Cardiac septum (tissue), 1 donor: Measurements from ENCODE around the gene CMPK2. TPM values are rescaled to one million over a fixed set of nuclear protein-coding genes. Genes with fewer than 3 reads are reported as not detected.

Source experiments
- DNase-seq: peaks from one replicate; pipeline ENCODE4 v3.0.0-alpha.2; 2020; ENCODE audit warnings: low spot score
- intact Hi-C: fragments of 100-400 bp; cut with DNase I; formaldehyde crosslinking; loops from one replicate; pipeline ENCODE4 v1.14.0; 2022
- total RNA-seq: library from RNA; stranded (reverse); fragmentation: NEBNext Ultra II Directional; extraction: Animal tissue kit (Norgen Biotek cat#: 25700); gene quantifications from one replicate; pipeline ENCODE4 v1.2.1, GENCODE V29; 2021
- donor health status: DM: no; HTN: no; CAD: no.

Gene CMPK2
- total RNA-seq, 1 donor from 2014 or later = 5.5 TPM

DNA sequence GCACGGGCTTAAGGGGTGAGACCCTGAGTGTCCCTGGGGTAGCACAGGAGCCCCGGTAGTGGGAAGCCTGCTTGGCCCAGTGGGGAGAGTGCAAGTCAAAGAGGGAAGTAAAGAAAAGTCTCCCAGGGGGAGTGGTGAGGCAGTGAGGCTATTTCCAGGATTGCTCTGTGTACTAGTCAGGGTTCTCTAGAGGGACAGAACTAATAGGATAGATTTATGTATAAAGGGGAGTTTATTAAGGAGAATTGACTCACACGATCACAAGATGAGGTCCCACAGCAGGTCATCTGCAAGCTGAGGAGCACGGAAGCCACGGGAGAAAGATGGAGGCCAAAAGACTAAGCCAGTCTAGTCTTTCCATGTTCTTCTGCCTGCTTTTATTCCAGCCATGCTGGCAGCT, 45.5 kb downstream of the CMPK2 start:
- no peak for DNase-seq

DNA sequence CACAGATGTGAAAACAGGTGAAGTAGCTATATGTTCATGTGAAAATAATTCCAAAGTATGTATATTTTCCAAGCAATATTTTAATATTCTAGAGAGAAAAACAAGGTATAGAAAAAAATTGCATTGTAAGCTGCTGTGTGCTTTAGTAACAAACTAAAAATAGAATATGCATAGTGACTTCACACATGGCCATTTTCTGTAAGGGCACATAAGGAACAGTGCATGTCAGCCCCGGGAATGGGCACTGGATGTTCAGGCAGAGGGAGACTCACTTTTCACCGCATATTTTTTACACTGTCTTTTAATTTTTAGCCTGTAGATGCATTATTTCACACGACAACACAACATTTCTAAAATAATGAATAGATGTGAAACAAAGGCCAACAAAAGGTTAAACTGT, 46.0 kb downstream of the CMPK2 start:
- intact Hi-C loops = no loop called here

More for the DNA sequence above, 45.5 kb downstream of the CMPK2 start:
- intact Hi-C loops = no loop called here

DNA sequence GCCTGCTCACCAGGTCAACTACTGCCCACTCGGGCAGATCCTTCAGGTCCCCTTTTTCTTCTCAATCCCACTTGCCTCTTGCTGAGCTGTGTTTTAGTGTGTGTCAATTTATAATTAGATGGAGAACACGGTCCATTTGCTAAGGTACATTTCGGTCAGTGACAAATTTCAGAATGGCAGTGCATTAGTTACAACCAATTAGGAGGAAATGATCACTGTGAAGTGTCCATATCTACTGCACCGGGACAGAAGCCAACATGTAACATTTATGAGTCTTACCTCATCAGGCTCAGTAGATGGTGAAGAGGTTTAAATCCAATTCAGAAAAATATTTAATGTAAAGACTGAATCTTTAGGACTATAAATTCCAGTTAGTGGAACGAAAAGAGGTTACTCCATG, 47.7 kb downstream of the CMPK2 start:
- no peak for DNase-seq
- intact Hi-C loops = no loop called here

More for the DNA sequence above, 46.0 kb downstream of the CMPK2 start:
- DNase-seq = no peak

DNA sequence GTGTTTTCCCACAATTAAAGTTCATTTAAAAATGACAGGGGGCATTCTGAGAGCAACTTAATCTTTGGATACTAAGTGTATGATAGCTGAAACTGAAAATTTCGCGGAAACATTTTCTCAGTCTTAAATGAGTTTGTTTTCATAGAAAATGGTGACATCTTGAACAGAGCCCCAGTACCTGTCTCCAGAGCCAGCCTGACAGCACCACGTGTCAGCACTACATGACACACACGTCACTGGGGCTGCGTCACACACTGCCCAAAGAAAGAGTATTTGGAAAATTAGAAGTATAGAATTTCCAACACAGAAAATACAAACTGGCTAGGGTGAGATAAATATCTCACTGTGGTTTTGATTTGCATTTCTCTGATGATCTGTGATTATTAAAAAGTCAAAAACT, 50.8 kb downstream of the CMPK2 start:
- intact Hi-C loops = no loop called here
- DNase-seq = no peak

DNA sequence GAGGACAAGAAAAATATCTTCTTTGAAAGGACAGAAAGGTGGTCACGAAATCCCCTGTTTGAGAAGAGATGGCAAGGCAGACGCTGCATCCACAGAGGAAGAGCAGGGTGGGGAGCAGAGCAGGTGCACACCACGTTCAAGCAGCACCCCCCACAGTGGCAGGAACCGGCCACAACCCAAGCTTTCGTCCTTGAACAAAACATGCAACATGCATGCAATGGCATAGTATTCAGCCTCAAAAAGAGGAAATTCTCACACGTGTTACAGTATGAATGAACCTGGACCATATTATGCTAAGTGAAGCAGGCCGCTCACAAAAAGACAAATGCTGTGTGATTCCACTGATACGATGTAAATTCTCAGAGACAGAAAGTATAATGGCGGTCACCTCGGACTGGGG, 51.4 kb downstream of the CMPK2 start:
- no peak for DNase-seq

DNA sequence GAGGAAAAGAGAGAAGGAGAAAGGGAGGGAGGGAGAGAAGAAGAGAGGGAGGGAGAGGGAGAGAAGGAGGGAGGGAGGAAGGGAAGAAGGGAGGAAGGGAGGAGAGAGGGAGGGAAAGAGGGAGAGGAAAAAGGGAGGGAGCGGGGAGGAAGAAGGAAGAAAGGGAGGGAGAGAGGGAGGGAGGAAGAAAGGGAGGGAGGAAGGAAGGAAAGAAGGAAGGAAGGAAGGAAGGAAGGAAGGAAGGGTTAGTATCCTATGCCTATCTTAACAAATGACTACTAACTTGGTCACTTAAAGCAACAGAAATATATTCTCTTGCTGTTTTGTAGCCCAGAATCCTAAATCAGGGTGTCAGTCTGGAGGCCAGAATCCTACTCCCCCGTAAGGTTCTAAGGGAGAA, 52.1 kb downstream of the CMPK2 start:
- DNase-seq = no peak
- intact Hi-C loops = no loop called here

More for the DNA sequence above, 51.4 kb downstream of the CMPK2 start:
- intact Hi-C loops = no loop called here

DNA sequence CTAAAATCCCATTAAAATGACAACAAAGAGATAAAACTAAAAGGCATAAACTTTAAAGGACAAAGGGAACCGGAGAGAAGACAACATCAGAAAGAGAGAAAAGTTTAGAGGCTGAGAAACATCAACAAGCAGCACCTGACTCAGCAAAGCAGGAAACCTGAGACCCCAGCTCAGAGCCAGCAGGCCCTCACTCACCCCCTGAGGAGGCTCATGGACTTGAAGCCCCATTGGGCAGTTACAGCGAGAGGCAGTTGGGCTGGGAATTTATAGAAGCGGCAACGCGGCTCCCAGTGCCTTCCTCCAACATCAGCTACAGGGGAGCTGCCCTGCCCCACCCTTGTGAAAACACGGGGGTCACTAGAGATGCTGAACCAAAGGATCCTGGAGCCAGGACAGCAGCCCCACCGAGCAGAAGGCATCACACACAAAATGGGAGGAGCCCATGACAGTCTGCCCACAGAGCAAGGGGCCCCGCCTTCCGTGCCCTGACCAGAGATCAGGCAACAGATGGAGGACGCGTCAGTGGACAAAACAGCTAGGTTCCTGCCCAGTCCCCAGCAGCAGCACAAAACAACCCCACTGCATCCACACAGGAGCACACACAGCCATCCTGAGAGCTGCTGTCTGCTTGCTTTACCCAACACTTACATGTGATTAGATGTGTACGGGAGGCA, 52.7 kb downstream of the CMPK2 start:
- DNase-seq = no peak
- intact Hi-C loops = no loop called here

DNA sequence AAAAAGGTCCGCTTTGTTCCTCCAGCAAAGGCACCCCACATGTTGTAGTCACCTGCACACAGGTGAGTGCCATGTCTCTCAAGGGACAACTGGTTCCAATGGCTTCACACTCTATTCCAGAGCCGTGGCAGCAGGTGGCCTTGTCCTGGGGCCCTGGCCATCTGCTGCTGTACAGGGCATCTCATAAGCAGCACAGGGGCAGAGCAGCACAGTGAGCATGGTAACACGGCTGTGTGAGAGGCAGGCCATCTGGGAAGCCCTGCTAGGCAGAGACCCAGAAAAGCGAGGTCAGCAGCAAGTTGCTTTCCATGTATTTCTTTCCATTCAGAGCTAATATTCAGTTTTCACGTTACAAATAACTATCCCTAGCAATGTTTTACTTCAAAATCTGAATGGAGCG, 54.7 kb downstream of the CMPK2 start:
- intact Hi-C loops = no loop called here
- DNase-seq = no peak

DNA sequence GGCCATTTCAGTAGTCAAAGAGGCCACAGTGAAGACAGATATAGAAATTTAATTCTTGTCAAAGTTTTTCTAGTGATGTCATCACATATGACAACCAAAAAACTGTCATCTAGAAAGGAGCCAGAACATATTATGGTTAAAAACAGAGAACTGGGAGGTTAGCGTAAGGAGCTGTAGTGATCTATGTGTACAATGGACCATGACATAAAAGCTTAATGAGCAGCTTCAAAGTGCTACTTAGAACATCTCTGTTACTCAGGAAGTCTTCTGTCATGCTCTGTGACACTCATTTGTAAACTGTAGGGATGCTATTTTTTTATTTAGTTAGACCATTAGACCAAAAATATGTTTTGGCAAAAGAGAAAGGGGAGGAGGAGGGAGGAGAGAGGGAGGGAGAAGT, 57.3 kb downstream of the CMPK2 start:
- DNase-seq = no peak
- intact Hi-C loops = no loop called here

DNA sequence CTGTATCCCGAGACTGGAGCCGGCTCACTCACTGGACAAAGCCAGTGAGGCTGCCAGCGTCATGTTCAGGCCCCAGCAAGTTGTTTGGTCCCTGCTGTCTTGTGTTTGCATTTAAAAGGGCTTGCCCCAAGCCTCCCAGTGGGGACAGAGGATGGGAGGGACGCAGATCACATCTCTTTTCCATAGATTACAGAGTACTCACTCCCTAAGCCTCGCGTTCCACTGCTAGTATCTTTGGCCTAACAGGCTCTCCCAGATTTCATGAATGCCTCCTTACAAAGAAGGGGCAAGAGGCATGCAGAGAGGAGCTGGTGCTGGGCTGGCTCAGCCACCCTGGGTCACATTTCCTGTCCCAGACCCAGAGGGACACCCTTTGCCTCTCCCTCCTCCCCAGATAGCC, 59.1 kb downstream of the CMPK2 start:
- DNase-seq = no peak
- intact Hi-C loops = no loop called here

DNA sequence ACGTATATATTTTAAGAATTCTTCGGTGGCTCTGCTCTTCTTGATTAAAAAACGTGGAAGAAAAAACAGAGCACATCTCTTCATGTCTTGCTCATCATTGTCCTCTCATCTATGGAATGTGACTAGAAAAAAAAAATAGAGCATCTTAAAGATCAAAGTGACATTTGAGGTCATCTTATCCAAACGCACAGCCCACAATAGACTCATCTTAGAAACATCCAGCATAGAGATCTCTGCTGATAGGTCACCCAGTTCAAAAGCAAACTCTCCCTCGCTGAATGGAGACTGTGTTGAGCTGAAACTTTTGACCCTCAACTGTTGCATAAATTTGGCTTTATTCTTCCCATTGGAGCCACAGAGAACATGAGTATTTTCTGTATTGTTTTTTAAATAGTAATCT, 65.2 kb downstream of the CMPK2 start:
- intact Hi-C loops = no loop called here
- DNase-seq = no peak

Other genes with a start within 250 kb of the CMPK2 start
- 4.6 TPM for gene RSAD2, start 11.9 kb upstream of the CMPK2 start, total RNA-seq
- gene RNF144A, start 51.5 kb upstream of the CMPK2 start, total RNA-seq = 11.7 TPM